SK-N-SH treated with all-trans-retinoic acid at 6 μM for 48 hours (cell line): ENCODE data around the gene PRUNE2.

Source experiments
- ATAC-seq: fragments of 200-7000 bp; cut with Tn5 transposase; 3 replicates; pipeline ENCODE4 v1.9.1; 2020; ENCODE audit warnings: mild to moderate bottlenecking, moderate library complexity
- ARNTL ChIP-seq: fragments of 450-650 bp; formaldehyde crosslinking; IDR thresholded peaks from 2 replicates; pipeline ENCODE4 v1.5.0; 2020; ENCODE audit warnings: low read depth, mild to moderate bottlenecking, moderate library complexity, borderline replicate concordance
- BACH2 ChIP-seq: fragments of 250-450 bp; sonication (Bioruptor Pico); IDR thresholded peaks from 2 replicates; pipeline ENCODE4 v1.9.0; 2021; ENCODE audit warnings: mild to moderate bottlenecking, borderline replicate concordance
- CREB5 ChIP-seq: fragments of 250-450 bp; sonication (Bioruptor Pico); IDR thresholded peaks from 2 replicates; pipeline ENCODE4 v1.5.1; 2020; ENCODE audit warnings: low read depth, mild to moderate bottlenecking, moderate library complexity
- CSDC2 ChIP-seq: fragments of 250-450 bp; sonication (Bioruptor Pico); IDR thresholded peaks from 2 replicates; pipeline ENCODE4 v1.5.0; 2020; ENCODE audit warnings: mild to moderate bottlenecking, moderate library complexity
- CSRNP3 ChIP-seq: fragments of 250-450 bp; sonication (Bioruptor Pico); IDR thresholded peaks from 2 replicates; pipeline ENCODE4 v1.5.1; 2021; ENCODE audit warnings: mild to moderate bottlenecking, moderate library complexity
- ESRRG ChIP-seq: fragments of 250-450 bp; sonication (Bioruptor Pico); IDR thresholded peaks from 2 replicates; pipeline ENCODE4 v1.6.1; 2021; ENCODE audit warnings: mild to moderate bottlenecking
- GLIS3 ChIP-seq: fragments of 250-450 bp; sonication (Bioruptor Pico); IDR thresholded peaks from 2 replicates; pipeline ENCODE4 v1.5.0; 2020; ENCODE audit warnings: mild to moderate bottlenecking, moderate library complexity
- ISL1 ChIP-seq: fragments of 250-450 bp; sonication (Bioruptor Pico); IDR thresholded peaks from 2 replicates; pipeline ENCODE4 v2.1.2; 2022; ENCODE audit warnings: mild to moderate bottlenecking, moderate library complexity
- OSR1 ChIP-seq: fragments of 250-450 bp; sonication (Bioruptor Pico); IDR thresholded peaks from 2 replicates; pipeline ENCODE4 v1.8.0; 2022; ENCODE audit warnings: moderate library complexity, mild to moderate bottlenecking, inconsistent platforms
- PATZ1 ChIP-seq: fragments of 250-450 bp; sonication (Bioruptor Pico); IDR thresholded peaks from 2 replicates; pipeline ENCODE4 v1.8.0; 2020; ENCODE audit warnings: mild to moderate bottlenecking, moderate library complexity, borderline replicate concordance
- PPARA ChIP-seq: fragments of 250-450 bp; sonication (Bioruptor Pico); IDR thresholded peaks from 2 replicates; pipeline ENCODE4 v1.5.0; 2020; ENCODE audit warnings: mild to moderate bottlenecking, borderline replicate concordance
- RARB ChIP-seq: fragments of 250-450 bp; sonication (Bioruptor Pico); IDR thresholded peaks from 2 replicates; pipeline ENCODE4 v1.8.0; 2021; ENCODE audit warnings: mild to moderate bottlenecking, moderate library complexity
- SNAI2 ChIP-seq: fragments of 250-450 bp; sonication (Bioruptor Pico); IDR thresholded peaks from 2 replicates; pipeline ENCODE4 v1.5.0; 2020; ENCODE audit warnings: mild to moderate bottlenecking, moderate library complexity
- TCF4 ChIP-seq: fragments of 250-450 bp; sonication (Bioruptor Pico); IDR thresholded peaks from 2 replicates; pipeline ENCODE4 v1.8.0; 2021; ENCODE audit warnings: mild to moderate bottlenecking, moderate library complexity, borderline replicate concordance
- TOX ChIP-seq: fragments of 250-450 bp; sonication (Bioruptor Pico); IDR thresholded peaks from 2 replicates; pipeline ENCODE4 v1.8.0; 2021; ENCODE audit warnings: mild to moderate bottlenecking, moderate library complexity, borderline replicate concordance
- ZC3H10 ChIP-seq: fragments of 250-450 bp; sonication (Bioruptor Pico); IDR thresholded peaks from 2 replicates; pipeline ENCODE4 v1.5.1; 2021; ENCODE audit warnings: mild to moderate bottlenecking, moderate library complexity
- ZFP3 ChIP-seq: fragments of 250-450 bp; sonication (Bioruptor Pico); IDR thresholded peaks from 2 replicates; pipeline ENCODE4 v1.5.0; 2020; ENCODE audit warnings: mild to moderate bottlenecking, moderate library complexity
- ZFP30 ChIP-seq: fragments of 450-650 bp; formaldehyde crosslinking; IDR thresholded peaks from 2 replicates; pipeline ENCODE4 v1.5.0; 2022; ENCODE audit warnings: mild to moderate bottlenecking, moderate library complexity
- ZNF565 ChIP-seq: fragments of 450-650 bp; formaldehyde crosslinking; conservative IDR thresholded peaks from 2 replicates; pipeline ENCODE4 v1.5.0; 2020; ENCODE audit warnings: low read depth, mild to moderate bottlenecking, moderate library complexity
- ZNF70 ChIP-seq: fragments of 450-650 bp; formaldehyde crosslinking; IDR thresholded peaks from 2 replicates; pipeline ENCODE4 v1.5.0; 2020; ENCODE audit warnings: mild to moderate bottlenecking, moderate library complexity
- ZNF8 ChIP-seq: fragments of 450-650 bp; formaldehyde crosslinking; IDR thresholded peaks from 2 replicates; pipeline ENCODE4 v1.5.0; 2020; ENCODE audit warnings: mild to moderate bottlenecking, moderate library complexity
- TF ChIP-seq, protein P1 (sequence below): fragments of 250-450 bp; sonication (Bioruptor Pico); IDR thresholded peaks from 2 replicates; pipeline ENCODE4 v1.8.0; 2021; ENCODE audit warnings: low read depth, mild to moderate bottlenecking, moderate library complexity, borderline replicate concordance

PRUNE2 gene

DNA sequence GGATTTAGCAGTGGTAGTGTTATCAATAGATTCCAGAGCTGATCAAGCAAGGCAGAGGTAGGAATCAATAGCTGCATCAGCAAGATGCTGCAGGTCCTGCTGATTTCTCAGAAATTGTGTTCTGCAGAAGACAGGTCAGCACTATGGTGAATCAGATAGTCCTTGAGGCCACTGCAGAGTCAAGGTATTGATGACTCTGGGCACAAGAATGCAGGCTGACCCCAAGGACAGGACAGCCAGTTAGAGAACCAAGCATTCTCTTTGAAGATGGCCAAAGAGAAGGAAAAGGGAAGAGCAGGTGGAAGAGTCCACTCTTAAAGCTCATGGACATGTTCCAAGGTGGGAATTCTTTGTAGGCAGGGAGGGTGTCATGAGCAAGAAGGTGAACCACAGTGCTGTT lies 28.0 kb downstream of the PRUNE2 start:
- no peak for ATAC-seq
- TF ChIP-seq ESRRG (CRISPR knock-in tag) (no peak), PATZ1 (no peak), ISL1 (CRISPR knock-in tag) (no peak), GLIS3 (CRISPR knock-in tag) (no peak), TCF4 (CRISPR knock-in tag) (no peak)
- TF ChIP-seq, protein P1, sequence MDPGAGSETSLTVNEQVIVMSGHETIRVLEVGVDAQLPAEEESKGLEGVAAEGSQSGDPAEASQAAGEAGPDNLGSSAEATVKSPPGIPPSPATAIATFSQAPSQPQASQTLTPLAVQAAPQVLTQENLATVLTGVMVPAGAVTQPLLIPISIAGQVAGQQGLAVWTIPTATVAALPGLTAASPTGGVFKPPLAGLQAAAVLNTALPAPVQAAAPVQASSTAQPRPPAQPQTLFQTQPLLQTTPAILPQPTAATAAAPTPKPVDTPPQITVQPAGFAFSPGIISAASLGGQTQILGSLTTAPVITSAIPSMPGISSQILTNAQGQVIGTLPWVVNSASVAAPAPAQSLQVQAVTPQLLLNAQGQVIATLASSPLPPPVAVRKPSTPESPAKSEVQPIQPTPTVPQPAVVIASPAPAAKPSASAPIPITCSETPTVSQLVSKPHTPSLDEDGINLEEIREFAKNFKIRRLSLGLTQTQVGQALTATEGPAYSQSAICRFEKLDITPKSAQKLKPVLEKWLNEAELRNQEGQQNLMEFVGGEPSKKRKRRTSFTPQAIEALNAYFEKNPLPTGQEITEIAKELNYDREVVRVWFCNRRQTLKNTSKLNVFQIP (CRISPR knock-in tag), result no peak

DNA sequence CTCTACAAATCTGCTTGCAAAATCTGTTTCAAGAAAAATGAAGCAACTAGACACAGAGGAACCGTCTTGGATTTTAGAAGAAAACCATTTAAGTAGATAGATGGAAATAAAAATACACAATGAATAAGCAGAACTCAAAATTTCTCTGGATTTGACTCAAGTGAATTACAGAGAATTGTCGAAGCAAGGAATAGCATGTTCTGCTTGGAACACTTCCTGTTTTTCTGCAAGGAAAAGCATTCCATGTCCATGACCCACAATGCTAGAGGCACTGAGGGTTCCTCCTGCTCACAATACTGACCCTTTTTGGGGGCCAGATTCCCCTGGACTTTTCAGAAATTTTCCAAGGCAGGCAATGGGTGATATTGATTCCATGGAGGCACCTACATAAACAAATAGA lies 29.8 kb downstream of the PRUNE2 start:
- TF ChIP-seq SNAI2 (no peak), PATZ1 (no peak), TOX (CRISPR knock-in tag) (no peak), PPARA (CRISPR knock-in tag) (no peak), ESRRG (CRISPR knock-in tag) (no peak), GLIS3 (CRISPR knock-in tag) (no peak), ZFP3 (CRISPR knock-in tag) (no peak), ZC3H10 (CRISPR knock-in tag) (no peak), CREB5 (CRISPR knock-in tag) (no peak), ZNF70 (CRISPR knock-in tag) (no peak), RARB (CRISPR knock-in tag) (no peak), CSRNP3 (CRISPR knock-in tag) (no peak), CSDC2 (no peak), TCF4 (CRISPR knock-in tag) (no peak), BACH2 (CRISPR knock-in tag) (no peak), ZNF8 (CRISPR knock-in tag) (no peak), ZNF565 (CRISPR knock-in tag) (no peak), ZFP30 (CRISPR knock-in tag) (no peak), ARNTL (no peak)
- ATAC-seq, result no peak

GRCh38 chr9:76873821-76874220 lies 32.1 kb downstream of the PRUNE2 start:
- ATAC-seq, result no peak
- TF ChIP-seq ARNTL (no peak), SNAI2 (no peak), ZNF565 (CRISPR knock-in tag) (no peak), TOX (CRISPR knock-in tag) (no peak), CSDC2 (no peak), OSR1 (CRISPR knock-in tag) (no peak), ZFP3 (CRISPR knock-in tag) (no peak), PPARA (CRISPR knock-in tag) (no peak), TCF4 (CRISPR knock-in tag) (no peak), ESRRG (CRISPR knock-in tag) (no peak), ZC3H10 (CRISPR knock-in tag) (no peak), RARB (CRISPR knock-in tag) (no peak), PATZ1 (no peak), ZNF70 (CRISPR knock-in tag) (no peak), ZFP30 (CRISPR knock-in tag) (no peak)
- TF ChIP-seq, protein P1 (CRISPR knock-in tag), result no peak
